Measurements from ENCODE around the gene APOH. TPM values are rescaled to one million over a fixed set of nuclear protein-coding genes. Genes with fewer than 3 reads are reported as not detected.

The APOH gene
- total RNA-seq, 1 donor from 2014 or later, result not detected

GRCh38 chr17:66203274-66204015 lies 25.8 kb downstream of the APOH start:
- peaks cover 12% of the 10 kb centered on the region for H3K4me1 Mint-ChIP-seq (ENCODE audit: low read depth)
- peaks cover 6% of the 10 kb centered on the region for H3K9me3 Mint-ChIP-seq
- H3K27me3 Mint-ChIP-seq (ENCODE audit: insufficient read depth), result peaks cover 7% of the 10 kb centered on the region
- no peak overlapping the region for H3K4me3 Mint-ChIP-seq
- intact Hi-C loops (cut with micrococcal nuclease), result loop anchor here (5.0 kb wide), 1 partner anchor 509 kb away; no protein-coding TSS in a partner anchor
- no peak for DNase-seq (ENCODE audit: low spot score)
- no peaks in the 10 kb centered on the region for H3K36me3 Mint-ChIP-seq (ENCODE audit: low read depth)
- H3K27ac Mint-ChIP-seq, result no peak overlapping the region

DNA sequence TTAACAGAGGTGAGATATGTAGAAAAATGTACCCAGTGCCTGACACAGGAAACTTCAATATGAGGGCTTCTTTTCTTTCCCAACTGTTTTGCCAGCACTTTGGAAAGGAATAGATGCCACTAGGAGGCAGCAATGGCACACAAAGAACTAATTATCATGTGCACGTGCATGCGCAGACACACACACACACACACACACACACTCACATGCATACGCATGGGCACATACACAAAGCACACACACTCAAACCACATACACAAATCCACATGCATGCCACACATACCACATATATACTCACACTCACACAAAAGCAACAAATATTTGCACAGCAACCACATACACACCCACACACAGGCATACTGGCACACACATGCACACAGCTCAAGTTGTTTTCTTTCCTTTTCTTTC lies 28.5 kb downstream of the APOH start:
- Mint-ChIP-seq H3K27ac (no peak overlapping the region), H3K36me3 (ENCODE audit: low read depth) (no peaks in the 10 kb centered on the region), H3K9me3 (no peaks in the 10 kb centered on the region), H3K4me1 (ENCODE audit: low read depth) (peaks cover 12% of the 10 kb centered on the region), H3K4me3 (no peak overlapping the region), H3K27me3 (ENCODE audit: insufficient read depth) (peaks cover 7% of the 10 kb centered on the region)
- DNase-seq (ENCODE audit: low spot score), result peak; percentile 14
- intact Hi-C loops (cut with micrococcal nuclease), result loop anchor here (1.0 to 5.0 kb wide), 5 partner anchors 226 to 706 kb away; no protein-coding TSS in a partner anchor

GRCh38 chr17:66198242-66198641 lies 31.0 kb downstream of the APOH start:
- Mint-ChIP-seq H3K27me3 (ENCODE audit: insufficient read depth) (peaks cover 7% of the 10 kb centered on the region), H3K4me3 (no peak overlapping the region), H3K4me1 (ENCODE audit: low read depth) (peaks cover 12% of the 10 kb centered on the region), H3K9me3 (no peaks in the 10 kb centered on the region), H3K36me3 (ENCODE audit: low read depth) (no peaks in the 10 kb centered on the region), H3K27ac (no peak overlapping the region)
- DNase-seq (ENCODE audit: low spot score), result no peak
- intact Hi-C loops (cut with micrococcal nuclease), result no loop called here

GRCh38 chr17:66192378-66192687 lies 36.9 kb downstream of the APOH start:
- no peaks in the 10 kb centered on the region for H3K9me3 Mint-ChIP-seq
- no peaks in the 10 kb centered on the region for H3K36me3 Mint-ChIP-seq (ENCODE audit: low read depth)
- H3K27me3 Mint-ChIP-seq (ENCODE audit: insufficient read depth), result peaks cover 6% of the 10 kb centered on the region
- DNase-seq (ENCODE audit: low spot score), result no peak
- intact Hi-C loops (cut with micrococcal nuclease), result loop anchor here (1.0 to 5.0 kb wide), 7 partner anchors 110 to 1525 kb away; partner anchors contain the start of genes AXIN2, NOL11 and PRKCA
- H3K4me3 Mint-ChIP-seq, result peak overlapping the region; percentile 66
- H3K4me1 Mint-ChIP-seq (ENCODE audit: low read depth), result peaks cover 15% of the 10 kb centered on the region
- peak overlapping the region; percentile 70 for H3K27ac Mint-ChIP-seq

DNA sequence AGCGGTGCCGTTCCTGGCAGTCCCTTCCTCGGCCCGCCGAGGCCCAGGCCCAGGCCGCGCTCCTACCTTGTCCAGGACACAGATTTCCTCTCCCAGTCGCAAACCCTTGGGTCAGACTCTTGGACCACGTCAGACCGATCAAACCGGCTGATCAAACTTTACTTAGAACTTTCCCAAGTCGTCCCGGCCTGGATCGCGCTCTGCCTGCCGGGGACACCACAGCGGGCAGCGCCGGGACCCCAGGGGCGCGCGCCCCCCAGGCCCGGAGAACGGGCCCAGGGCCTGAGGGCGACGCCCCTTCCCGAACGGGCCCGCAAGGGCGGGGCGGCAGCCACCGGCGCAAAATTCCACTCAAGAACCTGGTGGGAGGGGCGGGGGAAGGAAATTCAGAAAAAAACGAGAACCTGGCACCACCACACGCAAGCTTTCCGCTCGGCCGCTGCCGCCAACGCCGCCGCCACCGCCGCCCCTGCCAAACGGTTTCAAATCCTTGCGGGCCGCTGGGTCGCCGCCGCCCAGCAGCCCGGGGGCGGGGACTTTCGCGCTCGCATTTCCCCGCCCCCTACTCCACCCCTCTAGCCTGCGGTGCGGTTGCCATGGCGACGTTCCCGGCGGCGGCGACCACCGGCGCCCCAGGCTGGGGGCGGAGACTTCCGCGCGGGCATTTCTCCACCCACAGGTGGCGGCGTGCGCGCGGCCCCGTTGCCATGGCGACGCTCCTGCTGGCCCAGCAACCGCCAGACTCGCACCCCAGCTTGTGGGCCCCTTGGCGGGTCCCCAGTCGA lies 37.4 kb downstream of the APOH start, which contains the start of gene CEP112:
Gene CEP112, minus strand, starts transcription at position 541 of the 785 bp plus-strand sequence.
- DNase-seq (ENCODE audit: low spot score), result peak; percentile 81
- intact Hi-C loops (cut with micrococcal nuclease), result loop anchor here (1.0 to 5.0 kb wide), 7 partner anchors 111 to 1526 kb away; partner anchors contain the start of genes AXIN2, NOL11 and PRKCA
- Mint-ChIP-seq H3K36me3 (ENCODE audit: low read depth) (no peaks in the 10 kb centered on the region), H3K4me3 (peak within 1 kb of the TSS; percentile 80), H3K9me3 (no peaks in the 10 kb centered on the region), H3K27ac (peak within 1 kb of the TSS; percentile 70), H3K27me3 (ENCODE audit: insufficient read depth) (peaks cover 6% of the 10 kb centered on the region), H3K4me1 (ENCODE audit: low read depth) (peaks cover 15% of the 10 kb centered on the region)

- H3K27me3 Mint-ChIP-seq (ENCODE audit: insufficient read depth), result peaks cover 6% of the 10 kb centered on the region
- DNase-seq (ENCODE audit: low spot score), result no peak
- H3K4me1 Mint-ChIP-seq (ENCODE audit: low read depth), result peaks cover 15% of the 10 kb centered on the region
- H3K4me3 Mint-ChIP-seq, result peak overlapping the region; percentile 80
- intact Hi-C loops (cut with micrococcal nuclease), result loop anchor here (5.0 kb wide), 3 partner anchors 111 to 1526 kb away; partner anchors contain the start of genes NOL11 and PRKCA
- peak overlapping the region; percentile 69 for H3K27ac Mint-ChIP-seq
- H3K36me3 Mint-ChIP-seq (ENCODE audit: low read depth), result no peaks in the 10 kb centered on the region
- H3K9me3 Mint-ChIP-seq, result no peaks in the 10 kb centered on the region
Measured at GRCh38 chr17:66190738-66191592, 38.2 kb downstream of the APOH start.

- no peak for DNase-seq (ENCODE audit: low spot score)
- H3K36me3 Mint-ChIP-seq (ENCODE audit: low read depth), result no peaks in the 10 kb centered on the region
- intact Hi-C loops (cut with micrococcal nuclease), result no loop called here
- peaks cover 5% of the 10 kb centered on the region for H3K9me3 Mint-ChIP-seq
- H3K4me1 Mint-ChIP-seq (ENCODE audit: low read depth), result peaks cover 14% of the 10 kb centered on the region
- no peak overlapping the region for H3K4me3 Mint-ChIP-seq
- peaks cover 6% of the 10 kb centered on the region for H3K27me3 Mint-ChIP-seq (ENCODE audit: insufficient read depth)
- H3K27ac Mint-ChIP-seq, result no peak overlapping the region
Measured at GRCh38 chr17:66187718-66188117, 41.5 kb downstream of the APOH start.

DNA sequence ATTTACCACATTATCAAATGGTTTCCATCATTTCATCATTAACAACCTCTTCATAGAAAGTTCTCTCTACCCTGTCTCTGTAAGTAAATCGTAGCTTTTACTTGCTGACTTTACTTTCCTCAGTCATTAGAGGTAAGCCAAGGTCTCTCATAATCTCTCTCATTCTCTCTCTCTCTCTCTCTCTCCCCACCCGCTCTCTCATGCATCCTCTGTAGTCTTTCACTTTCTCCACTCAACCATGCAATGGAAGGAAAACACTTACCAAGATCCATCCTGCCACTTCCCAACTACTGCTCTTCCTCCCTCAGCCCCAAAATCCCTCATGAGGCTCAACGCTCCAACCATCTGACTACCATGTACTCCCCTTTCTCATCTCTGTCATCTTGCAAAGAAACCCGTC lies 43.4 kb downstream of the APOH start:
- peaks cover 2% of the 10 kb centered on the region for H3K4me1 Mint-ChIP-seq (ENCODE audit: low read depth)
- H3K9me3 Mint-ChIP-seq, result peaks cover 5% of the 10 kb centered on the region
- no peaks in the 10 kb centered on the region for H3K36me3 Mint-ChIP-seq (ENCODE audit: low read depth)
- H3K27me3 Mint-ChIP-seq (ENCODE audit: insufficient read depth), result peaks cover under 1% of the 10 kb centered on the region
- intact Hi-C loops (cut with micrococcal nuclease), result no loop called here
- no peak for DNase-seq (ENCODE audit: low spot score)
- no peak overlapping the region for H3K27ac Mint-ChIP-seq
- no peak overlapping the region for H3K4me3 Mint-ChIP-seq

DNA sequence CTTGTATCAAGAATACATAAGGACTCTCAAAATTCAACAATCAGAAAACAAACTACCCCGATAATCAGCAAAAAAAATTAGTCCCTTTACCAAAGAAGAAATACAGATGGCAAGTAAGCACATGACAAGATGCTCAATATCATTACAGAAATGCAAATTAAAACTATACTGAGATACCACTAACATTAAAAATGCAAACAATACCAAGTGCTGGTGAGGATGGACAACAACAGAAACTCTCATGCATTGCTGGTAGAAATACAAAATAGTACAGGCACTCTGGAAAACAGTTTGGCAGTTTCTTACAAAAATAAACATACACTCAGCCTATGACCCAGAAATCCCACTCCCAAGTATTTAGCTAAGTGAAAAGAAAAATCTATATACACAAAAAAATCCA lies 44.8 kb downstream of the APOH start:
- intact Hi-C loops (cut with micrococcal nuclease), result no loop called here
- H3K4me3 Mint-ChIP-seq, result no peak overlapping the region
- H3K27ac Mint-ChIP-seq, result no peak overlapping the region
- H3K4me1 Mint-ChIP-seq (ENCODE audit: low read depth), result no peaks in the 10 kb centered on the region
- H3K9me3 Mint-ChIP-seq, result peaks cover 5% of the 10 kb centered on the region
- DNase-seq (ENCODE audit: low spot score), result no peak
- H3K36me3 Mint-ChIP-seq (ENCODE audit: low read depth), result no peaks in the 10 kb centered on the region
- H3K27me3 Mint-ChIP-seq (ENCODE audit: insufficient read depth), result peaks cover 4% of the 10 kb centered on the region

GRCh38 chr17:66183529-66183928 lies 45.7 kb downstream of the APOH start:
- intact Hi-C loops (cut with micrococcal nuclease), result no loop called here
- H3K4me1 Mint-ChIP-seq (ENCODE audit: low read depth), result no peaks in the 10 kb centered on the region
- H3K27me3 Mint-ChIP-seq (ENCODE audit: insufficient read depth), result peaks cover 6% of the 10 kb centered on the region
- H3K36me3 Mint-ChIP-seq (ENCODE audit: low read depth), result no peaks in the 10 kb centered on the region
- peaks cover 5% of the 10 kb centered on the region for H3K9me3 Mint-ChIP-seq
- no peak overlapping the region for H3K27ac Mint-ChIP-seq
- no peak overlapping the region for H3K4me3 Mint-ChIP-seq
- DNase-seq (ENCODE audit: low spot score), result no peak

- Mint-ChIP-seq H3K36me3 (ENCODE audit: low read depth) (no peaks in the 10 kb centered on the region), H3K27ac (no peak overlapping the region), H3K4me3 (no peak overlapping the region), H3K9me3 (no peaks in the 10 kb centered on the region), H3K4me1 (ENCODE audit: low read depth) (no peaks in the 10 kb centered on the region), H3K27me3 (ENCODE audit: insufficient read depth) (peaks cover 7% of the 10 kb centered on the region)
- no peak for DNase-seq (ENCODE audit: low spot score)
- intact Hi-C loops (cut with micrococcal nuclease), result no loop called here
Measured at GRCh38 chr17:66178642-66179041, 50.6 kb downstream of the APOH start.

- H3K27me3 Mint-ChIP-seq (ENCODE audit: insufficient read depth), result peaks cover 7% of the 10 kb centered on the region
- no peak for DNase-seq (ENCODE audit: low spot score)
- H3K4me3 Mint-ChIP-seq, result no peak overlapping the region
- H3K36me3 Mint-ChIP-seq (ENCODE audit: low read depth), result no peaks in the 10 kb centered on the region
- no peak overlapping the region for H3K27ac Mint-ChIP-seq
- H3K4me1 Mint-ChIP-seq (ENCODE audit: low read depth), result no peaks in the 10 kb centered on the region
- H3K9me3 Mint-ChIP-seq, result no peaks in the 10 kb centered on the region
- intact Hi-C loops (cut with micrococcal nuclease), result no loop called here
Measured at GRCh38 chr17:66177048-66177447, 52.2 kb downstream of the APOH start.
